PC-3 (cell line): ENCODE data around the gene SEC14L6. TPM values are rescaled to one million over a fixed set of nuclear protein-coding genes. Genes with fewer than 3 reads are reported as not detected.

Source experiments
- ATAC-seq: fragments of 200-7000 bp; cut with Tn5 transposase; 2 replicates; pipeline ENCODE4 v1.9.1; 2020; ENCODE audit warnings: mild to moderate bottlenecking, moderate library complexity
- BruUV-seq: library from RNA; stranded (reverse); fragments of 400-500 nt; replicated peaks from 2 replicates; lab custom pipeline; 2021; lab: Mats Ljungman, UMichigan
- CTCF ChIA-PET: fragments of 300-600 bp; sonication (Branson Sonifier 250); formaldehyde crosslinking; loops from one replicate; lab custom pipeline; 2022; ENCODE audit warnings: antibody characterized with exemption; lab: Charles Lee
- POLR2A ChIA-PET: fragments of 300-600 bp; sonication (Branson Sonifier 250); formaldehyde crosslinking; loops from one replicate; lab custom pipeline; 2022; ENCODE audit warnings: antibody characterized with exemption; ENCODE audit not compliant: unreplicated experiment; lab: Charles Lee
- DNase-seq: peaks from one replicate; pipeline ENCODE4 v3.0.0-alpha.2; 2015
- H2AFZ ChIP-seq: fragments of 300-600 bp; sonication (generic); 2 replicates; pipeline ENCODE4 v1.6.0; 2016; ENCODE audit warnings: antibody characterized with exemption, low read length
- H3F3A ChIP-seq: fragments of 300-600 bp; sonication (generic); one replicate; pipeline ENCODE4 v1.6.0; 2017; ENCODE audit warnings: antibody characterized with exemption, low read length, control low read depth, mild to moderate bottlenecking; ENCODE audit not compliant: unreplicated experiment
- H3K27ac ChIP-seq: fragments of 300-600 bp; sonication (generic); 2 replicates; pipeline ENCODE4 v1.5.1; 2016; ENCODE audit warnings: mild to moderate bottlenecking, low read length
- H3K27me3 ChIP-seq: fragments of 300-600 bp; sonication (generic); 2 replicates; pipeline ENCODE4 v1.6.1; 2016; ENCODE audit warnings: low read length, mixed read lengths
- H3K36me3 ChIP-seq: fragments of 300-600 bp; sonication (generic); 2 replicates; pipeline ENCODE4 v1.6.1; 2016; ENCODE audit warnings: low read depth, mixed run types, low read length, mixed read lengths
- H3K4me1 ChIP-seq: fragments of 300-600 bp; sonication (generic); 2 replicates; pipeline ENCODE4 v1.5.1; 2016; ENCODE audit warnings: low read length; ENCODE audit not compliant: insufficient read depth
- H3K4me2 ChIP-seq: fragments of 300-600 bp; sonication (generic); 2 replicates; pipeline ENCODE4 v1.6.0; 2016; ENCODE audit warnings: low read length
- H3K4me3 ChIP-seq: fragments of 300-600 bp; sonication (generic); 2 replicates; pipeline ENCODE4 v1.5.1; 2016; ENCODE audit warnings: mild to moderate bottlenecking, low read length, mixed read lengths
- H3K79me2 ChIP-seq: fragments of 300-600 bp; sonication (generic); 2 replicates; pipeline ENCODE4 v1.6.1; 2017; ENCODE audit warnings: low read length, mixed read lengths
- H3K9ac ChIP-seq: fragments of 300-600 bp; sonication (generic); 2 replicates; pipeline ENCODE4 v1.6.0; 2016; ENCODE audit warnings: mild to moderate bottlenecking, low read length
- H3K9me2 ChIP-seq: fragments of 300-600 bp; sonication (generic); replicated peaks from 2 replicates; pipeline ENCODE4 v1.6.1; 2016; ENCODE audit warnings: mixed run types, low read length, mixed read lengths
- H3K9me3 ChIP-seq: fragments of 300-600 bp; sonication (generic); 2 replicates; pipeline ENCODE4 v1.6.1; 2016; ENCODE audit warnings: low read length, mixed read lengths
- H4K20me1 ChIP-seq: fragments of 300-600 bp; sonication (generic); 2 replicates; pipeline ENCODE4 v1.6.1; 2016; ENCODE audit warnings: low read length, mixed read lengths
- CTCF ChIP-seq: fragments of 300-600 bp; sonication (generic); conservative IDR thresholded peaks from 2 replicates; pipeline ENCODE4 v1.5.1; 2017; ENCODE audit warnings: antibody characterized with exemption, low read depth, mild to moderate bottlenecking, low read length
- EZH2 ChIP-seq: fragments of 300-600 bp; sonication (generic); IDR thresholded peaks from one replicate; pipeline ENCODE4 v1.6.1; 2017; ENCODE audit warnings: antibody characterized with exemption, mild to moderate bottlenecking, low read length; ENCODE audit not compliant: unreplicated experiment
- EZH2phosphoT487 ChIP-seq: fragments of 300-600 bp; sonication (generic); IDR thresholded peaks from 2 replicates; pipeline ENCODE4 v1.6.1; 2018; ENCODE audit warnings: mild to moderate bottlenecking, antibody characterized with exemption, low read length, borderline replicate concordance
- intact Hi-C: fragments of 100-400 bp; cut with micrococcal nuclease; formaldehyde crosslinking; loops from 2 replicates; pipeline ENCODE4 v1.9.0; 2023
- total RNA-seq: library from RNA; depleted of rRNA; stranded (reverse); fragments of >200 nt; gene quantifications from 2 replicates; pipeline ENCODE4 v1.2.3, GENCODE V29; 2014

Gene SEC14L6
- total RNA-seq, 1 experiment from 2014 or later = not detected

GRCh38 chr22:30535182-30535581 is 11.4 kb downstream of the SEC14L6 start:
- Histone ChIP-seq H3K27me3 (no peaks in the 10 kb centered on the region), H3K4me1 (no peaks in the 10 kb centered on the region), H3K9me3 (no peaks in the 10 kb centered on the region), H3F3A (no peaks in the 10 kb centered on the region), H3K9ac (no peak overlapping the region), H4K20me1 (no peaks in the 10 kb centered on the region), H3K4me3 (no peak overlapping the region), H3K79me2 (no peaks in the 10 kb centered on the region), H3K9me2 (no peaks in the 10 kb centered on the region), H3K4me2 (no peak overlapping the region), H3K36me3 (no peaks in the 10 kb centered on the region), H3K27ac (no peak overlapping the region), H2AFZ (no peak overlapping the region)
- ChIA-PET POLR2A (no interaction called here), CTCF (no interaction called here)
- TF ChIP-seq EZH2phosphoT487 (no peak), EZH2 (no peak), CTCF (no peak)
- ATAC-seq (no peak), DNase-seq (no peak)
- intact Hi-C loops = no loop called here
- no TSS peak for BruUV-seq

GRCh38 chr22:30531651-30532608 is 14.6 kb downstream of the SEC14L6 start:
- POLR2A ChIA-PET = no interaction called here
- Histone ChIP-seq H3K4me3 (no peak overlapping the region), H2AFZ (no peak overlapping the region), H4K20me1 (no peaks in the 10 kb centered on the region), H3K4me1 (no peaks in the 10 kb centered on the region), H3F3A (no peaks in the 10 kb centered on the region), H3K4me2 (no peak overlapping the region), H3K27me3 (no peaks in the 10 kb centered on the region), H3K36me3 (no peaks in the 10 kb centered on the region), H3K9me2 (no peaks in the 10 kb centered on the region), H3K79me2 (no peaks in the 10 kb centered on the region), H3K9me3 (no peaks in the 10 kb centered on the region), H3K9ac (no peak overlapping the region), H3K27ac (no peak overlapping the region)
- BruUV-seq = no TSS peak
- DNase-seq = no peak
- TF ChIP-seq EZH2 (no peak), EZH2phosphoT487 (no peak), CTCF (no peak)
- CTCF ChIA-PET = no interaction called here
- ATAC-seq = no peak
- intact Hi-C loops = no loop called here

- ChIA-PET POLR2A (no interaction called here), CTCF (no interaction called here)
- H3K27ac ChIP-seq = no peak overlapping the region
Observed at GRCh38 chr22:30526656-30527055, 19.9 kb downstream of the SEC14L6 start.

More at GRCh38 chr22:30526656-30527055, 19.9 kb downstream of the SEC14L6 start:
- TF ChIP-seq CTCF = no peak
- TF ChIP-seq EZH2 = no peak
- TF ChIP-seq EZH2phosphoT487 = no peak
- H3K4me3 ChIP-seq = no peak overlapping the region
- DNase-seq = no peak
- no peak overlapping the region for H2AFZ ChIP-seq
- no peak for ATAC-seq
- no peaks in the 10 kb centered on the region for H3K79me2 ChIP-seq
- no peaks in the 10 kb centered on the region for H3K9me2 ChIP-seq
- no TSS peak for BruUV-seq
- no peak overlapping the region for H3K9ac ChIP-seq
- no peaks in the 10 kb centered on the region for H4K20me1 ChIP-seq
- no peaks in the 10 kb centered on the region for H3K36me3 ChIP-seq
- H3K4me2 ChIP-seq = no peak overlapping the region
- intact Hi-C loops = no loop called here
- H3K9me3 ChIP-seq = no peaks in the 10 kb centered on the region
- peaks cover 3% of the 10 kb centered on the region; the same call in 1 of the 2 replicates for H3K27me3 ChIP-seq
- no peaks in the 10 kb centered on the region for H3K4me1 ChIP-seq
- H3F3A ChIP-seq = no peaks in the 10 kb centered on the region
